GM12891 (cell line): ENCODE data around the gene FAM161A.

Source experiments
- POLR2A ChIP-seq: IDR thresholded peaks from 2 replicates; pipeline ENCODE4 v1.6.1; 2011; ENCODE audit warnings: low read depth, low read length, control low read depth
- TAF1 ChIP-seq: IDR thresholded peaks from 2 replicates; pipeline ENCODE4 v1.6.1; 2011; ENCODE audit warnings: low read depth, low read length, control low read depth

DNA sequence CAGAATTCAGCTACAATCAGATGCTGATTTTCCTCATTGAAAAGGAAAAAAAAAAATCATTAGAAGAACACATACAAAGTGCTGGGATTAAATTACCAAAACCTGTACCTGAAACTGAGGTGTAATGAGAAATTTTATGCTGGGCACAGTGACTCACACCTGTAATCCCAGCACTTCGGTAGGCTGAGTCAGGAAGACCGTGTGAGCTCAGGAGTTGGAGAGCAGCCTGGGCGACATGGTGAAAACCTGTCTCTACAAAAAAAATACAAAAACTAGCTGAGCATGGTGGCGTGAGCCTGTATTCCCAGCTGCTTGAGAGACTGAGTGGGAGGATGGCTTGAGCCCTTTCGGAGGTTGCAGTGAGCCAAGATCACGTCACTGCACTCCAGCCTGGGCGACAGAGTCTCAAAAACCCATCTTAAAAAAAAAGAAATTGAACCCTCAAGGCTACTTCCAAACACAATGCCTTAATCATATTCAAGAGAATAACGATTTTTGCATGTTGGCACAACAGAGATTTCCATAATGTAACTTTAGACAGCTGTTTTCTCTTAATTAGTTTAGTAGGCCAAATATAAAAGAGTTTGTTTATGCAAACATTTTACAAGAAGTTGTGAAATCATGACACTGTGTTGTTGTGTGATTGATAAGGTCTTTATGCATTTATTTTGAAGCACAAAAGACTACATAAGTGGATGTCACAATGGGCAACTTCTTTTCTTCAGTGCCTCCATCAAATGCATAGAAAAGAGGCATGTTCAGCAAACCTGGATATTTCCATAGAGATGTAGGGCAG lies 63.9 kb downstream of the FAM161A start:
- TF ChIP-seq TAF1 (no peak), POLR2A (no peak)
